Trophoblast cell (in vitro differentiated cells and primary cell): Measurements from ENCODE around the gene ADAMTSL2.
A peak's percentile ranks its signal among the peaks of the same experiment; 100 is the strongest.

Experiments
- DNase-seq, 2 donors: peaks; one replicate each; pipeline ENCODE4 v3.0.0-alpha.2; 2016
- H2AFZ ChIP-seq: 2 replicates; pipeline ENCODE4 v1.6.1; 2013; ENCODE audit warnings: low read length, moderate library complexity, mild to moderate bottlenecking; ENCODE audit not compliant: insufficient read depth, poor library complexity
- H2AK5ac ChIP-seq: 2 replicates; pipeline ENCODE4 v1.6.1; 2013; ENCODE audit warnings: mild to moderate bottlenecking, low read length
- H2BK120ac ChIP-seq: 2 replicates; pipeline ENCODE4 v1.6.1; 2013; ENCODE audit warnings: low read length, mild to moderate bottlenecking, moderate library complexity; ENCODE audit not compliant: insufficient read depth, poor library complexity
- H2BK12ac ChIP-seq: 2 replicates; pipeline ENCODE4 v1.6.1; 2013; ENCODE audit warnings: mild to moderate bottlenecking, low read length, moderate library complexity
- H2BK5ac ChIP-seq: 2 replicates; pipeline ENCODE4 v1.6.1; 2013; ENCODE audit warnings: low read length, low read depth, moderate library complexity, mild to moderate bottlenecking; ENCODE audit not compliant: poor library complexity
- H3K14ac ChIP-seq: 2 replicates; pipeline ENCODE4 v1.6.1; 2013; ENCODE audit warnings: mild to moderate bottlenecking, low read length
- H3K18ac ChIP-seq: 2 replicates; pipeline ENCODE4 v1.6.1; 2013; ENCODE audit warnings: mild to moderate bottlenecking, low read length
- H3K23ac ChIP-seq: 2 replicates; pipeline ENCODE4 v1.6.1; 2013; ENCODE audit warnings: low read length
- H3K27ac ChIP-seq: 2 replicates; pipeline ENCODE4 v1.5.1; 2013; ENCODE audit warnings: low read depth, mild to moderate bottlenecking, inconsistent platforms, low read length, moderate library complexity
- H3K27me3 ChIP-seq: 2 replicates; pipeline ENCODE4 v1.6.1; 2013; ENCODE audit warnings: inconsistent platforms, mild to moderate bottlenecking, low read length, moderate library complexity; ENCODE audit not compliant: insufficient read depth
- H3K36me3 ChIP-seq, 2 experiments: 1 replicate in 1 of 2; 2 replicates in 1 of 2; pipeline ENCODE4 v1.6.1; 2013; ENCODE audit warnings: low read length in 2 of 2, mild to moderate bottlenecking in 2 of 2, moderate library complexity in 1 of 2; ENCODE audit not compliant: insufficient read depth in 2 of 2, control insufficient read depth in 1 of 2
- H3K4ac ChIP-seq: 2 replicates; pipeline ENCODE4 v1.6.1; 2013; ENCODE audit warnings: low read depth, mild to moderate bottlenecking, low read length, moderate library complexity
- H3K4me1 ChIP-seq, 2 experiments: 1 replicate in 1 of 2; 2 replicates in 1 of 2; pipeline ENCODE4 v1.6.1; 2013; ENCODE audit warnings: low read length in 2 of 2, mild to moderate bottlenecking in 2 of 2, moderate library complexity in 1 of 2; ENCODE audit not compliant: insufficient read depth in 2 of 2, control insufficient read depth in 1 of 2
- H3K4me2 ChIP-seq: 2 replicates; pipeline ENCODE4 v1.6.1; 2013; ENCODE audit warnings: inconsistent platforms, mild to moderate bottlenecking, low read length, moderate library complexity
- H3K4me3 ChIP-seq: 2 replicates; pipeline ENCODE4 v1.5.1; 2013; ENCODE audit warnings: mild to moderate bottlenecking, low read depth, low read length, inconsistent platforms
- H3K79me1 ChIP-seq: one replicate; pipeline ENCODE4 v1.6.1; 2013; ENCODE audit warnings: low read length
- H3K79me2 ChIP-seq: 2 replicates; pipeline ENCODE4 v1.6.1; 2013; ENCODE audit warnings: low read length, mild to moderate bottlenecking; ENCODE audit not compliant: control insufficient read depth, insufficient read depth, poor library complexity
- H3K9ac ChIP-seq: 2 replicates; pipeline ENCODE4 v1.6.1; 2013; ENCODE audit warnings: mild to moderate bottlenecking, low read length
- H3K9me3 ChIP-seq: 2 replicates; pipeline ENCODE4 v1.6.1; 2013; ENCODE audit warnings: low read depth, mild to moderate bottlenecking, control low read depth, inconsistent platforms, low read length; ENCODE audit not compliant: insufficient read depth
- H4K12ac ChIP-seq: 2 replicates; pipeline ENCODE4 v1.6.1; 2013; ENCODE audit warnings: low read depth, mild to moderate bottlenecking, low read length, moderate library complexity
- H4K8ac ChIP-seq: 2 replicates; pipeline ENCODE4 v1.6.1; 2013; ENCODE audit warnings: low read depth, mild to moderate bottlenecking, low read length, moderate library complexity
- H4K91ac ChIP-seq: one replicate; pipeline ENCODE4 v1.6.1; 2013; ENCODE audit warnings: low read depth, mild to moderate bottlenecking, low read length, moderate library complexity
- WGBS: extraction: QIAGEN DNeasy Blood & Tissue Kit; methylation state at CpG from one replicate; pipeline ENCODE4 v1.1.7; 2013; ENCODE audit warnings: missing lambda C conversion rate; ENCODE audit not compliant: insufficient read length, insufficient coverage; ENCODE audit errors: extremely low coverage; 5-methylcytosine and 5-hydroxymethylcytosine counted together

Gene ADAMTSL2

GRCh38 chr9:133535306-133535877, 888 bp downstream of the ADAMTSL2 start:
- H2BK12ac ChIP-seq, result no peak overlapping the region
- no peaks in the 10 kb centered on the region for H3K27me3 ChIP-seq
- peaks cover 5% of the 10 kb centered on the region for H3K9me3 ChIP-seq
- H4K12ac ChIP-seq, result no peak overlapping the region
- no peak overlapping the region for H2BK5ac ChIP-seq
- H3K4ac ChIP-seq, result no peak overlapping the region
- no peak overlapping the region for H3K23ac ChIP-seq
- H3K79me1 ChIP-seq, result peaks cover 2% of the 10 kb centered on the region
- peaks cover 21 to 23% of the 10 kb centered on the region in 2 experiments for H3K4me1 ChIP-seq
- H3K14ac ChIP-seq, result no peak overlapping the region
- no peak overlapping the region for H2BK120ac ChIP-seq
- no peak overlapping the region for H3K9ac ChIP-seq
- H3K4me3 ChIP-seq, result no peak overlapping the region
- no peak for DNase-seq
- peak overlapping the region; percentile 56 for H4K91ac ChIP-seq
- H2AFZ ChIP-seq, result no peak overlapping the region
- no peak overlapping the region for H3K18ac ChIP-seq
- no peaks in the 10 kb centered on the region for H3K79me2 ChIP-seq
- H4K8ac ChIP-seq, result no peak overlapping the region
- H3K27ac ChIP-seq, result no peak overlapping the region
- H3K36me3 ChIP-seq, result peaks cover 0 to 5% of the 10 kb centered on the region in 2 experiments
- WGBS, result no CpG with 5 or more reads among the region's 13 CpGs
- H2AK5ac ChIP-seq, result no peak overlapping the region
- peak overlapping the region; percentile 67 for H3K4me2 ChIP-seq

- no CpG with 5 or more reads among the region's 11 CpGs for WGBS
Measured at GRCh38 chr9:133536080-133536479, 1.6 kb downstream of the ADAMTSL2 start.

GRCh38 chr9:133536536-133536935, 2.0 kb downstream of the ADAMTSL2 start:
- Histone ChIP-seq H2AFZ (no peak overlapping the region), H3K23ac (no peak overlapping the region), H3K79me1 (peaks cover 2% of the 10 kb centered on the region), H2BK5ac (no peak overlapping the region), H3K36me3 (peaks cover 6 to 15% of the 10 kb centered on the region in 2 experiments), H4K8ac (no peak overlapping the region), H3K9me3 (peaks cover 5% of the 10 kb centered on the region), H2AK5ac (no peak overlapping the region), H3K14ac (no peak overlapping the region), H2BK120ac (no peak overlapping the region), H3K9ac (no peak overlapping the region), H2BK12ac (no peak overlapping the region), H3K79me2 (no peaks in the 10 kb centered on the region), H4K91ac (no peak overlapping the region), H3K18ac (no peak overlapping the region), H3K27ac (no peak overlapping the region), H4K12ac (no peak overlapping the region), H3K4me2 (no peak overlapping the region), H3K27me3 (no peaks in the 10 kb centered on the region), H3K4me1 (peaks cover 23 to 27% of the 10 kb centered on the region in 2 experiments), H3K4ac (no peak overlapping the region), H3K4me3 (no peak overlapping the region)
- WGBS, result no CpG with 5 or more reads among the region's 9 CpGs
- no peak for DNase-seq

More at GRCh38 chr9:133536080-133536479, 1.6 kb downstream of the ADAMTSL2 start:
- Histone ChIP-seq H3K14ac (no peak overlapping the region), H3K9ac (no peak overlapping the region), H3K18ac (no peak overlapping the region), H2BK5ac (no peak overlapping the region), H4K91ac (no peak overlapping the region), H3K27ac (no peak overlapping the region), H3K9me3 (peaks cover 5% of the 10 kb centered on the region), H3K4me2 (no peak overlapping the region), H3K79me2 (no peaks in the 10 kb centered on the region), H3K4ac (no peak overlapping the region), H2BK12ac (no peak overlapping the region), H3K36me3 (peaks cover 6 to 12% of the 10 kb centered on the region in 2 experiments), H3K79me1 (peaks cover 2% of the 10 kb centered on the region), H2AK5ac (no peak overlapping the region), H3K4me1 (peaks cover 23 to 27% of the 10 kb centered on the region in 2 experiments), H4K8ac (no peak overlapping the region), H3K4me3 (peak overlapping the region; percentile 12), H3K27me3 (no peaks in the 10 kb centered on the region), H2AFZ (no peak overlapping the region), H4K12ac (no peak overlapping the region), H2BK120ac (no peak overlapping the region), H3K23ac (no peak overlapping the region)
- no peak for DNase-seq

- no peak overlapping the region for H2BK120ac ChIP-seq
- no peak overlapping the region for H3K27ac ChIP-seq
- no peak overlapping the region for H3K4me3 ChIP-seq
- no peak overlapping the region for H3K9ac ChIP-seq
- H3K36me3 ChIP-seq, result peaks cover 9 to 21% of the 10 kb centered on the region in 2 experiments
- H2BK5ac ChIP-seq, result no peak overlapping the region
- DNase-seq, result no peak
- peaks cover 2% of the 10 kb centered on the region for H3K79me1 ChIP-seq
- H2BK12ac ChIP-seq, result no peak overlapping the region
- no peak overlapping the region for H3K4ac ChIP-seq
- peaks cover 5% of the 10 kb centered on the region for H3K9me3 ChIP-seq
- no peak overlapping the region for H3K23ac ChIP-seq
- H4K8ac ChIP-seq, result no peak overlapping the region
- no peak overlapping the region for H4K91ac ChIP-seq
- H3K4me1 ChIP-seq, result peaks cover 23 to 27% of the 10 kb centered on the region in 2 experiments
- H3K4me2 ChIP-seq, result no peak overlapping the region
- H2AFZ ChIP-seq, result no peak overlapping the region
- no peak overlapping the region for H3K18ac ChIP-seq
- no peak overlapping the region for H4K12ac ChIP-seq
- H3K79me2 ChIP-seq, result no peaks in the 10 kb centered on the region
- H3K27me3 ChIP-seq, result no peaks in the 10 kb centered on the region
- no peak overlapping the region for H2AK5ac ChIP-seq
- no peak overlapping the region for H3K14ac ChIP-seq
- no CpG with 5 or more reads among the region's 16 CpGs for WGBS
Measured at GRCh38 chr9:133537257-133537656, 2.8 kb downstream of the ADAMTSL2 start.
